Measurements from ENCODE around the gene TRIM56. TPM values are rescaled to one million over a fixed set of nuclear protein-coding genes. Genes with fewer than 3 reads are reported as not detected.

Gene TRIM56
- total and polyA plus RNA-seq, 2 of the 13 experiments (the other 11 are each of a cell fraction or from before 2014, with no cell fraction given): 3.2 to 7.1 TPM

DNA sequence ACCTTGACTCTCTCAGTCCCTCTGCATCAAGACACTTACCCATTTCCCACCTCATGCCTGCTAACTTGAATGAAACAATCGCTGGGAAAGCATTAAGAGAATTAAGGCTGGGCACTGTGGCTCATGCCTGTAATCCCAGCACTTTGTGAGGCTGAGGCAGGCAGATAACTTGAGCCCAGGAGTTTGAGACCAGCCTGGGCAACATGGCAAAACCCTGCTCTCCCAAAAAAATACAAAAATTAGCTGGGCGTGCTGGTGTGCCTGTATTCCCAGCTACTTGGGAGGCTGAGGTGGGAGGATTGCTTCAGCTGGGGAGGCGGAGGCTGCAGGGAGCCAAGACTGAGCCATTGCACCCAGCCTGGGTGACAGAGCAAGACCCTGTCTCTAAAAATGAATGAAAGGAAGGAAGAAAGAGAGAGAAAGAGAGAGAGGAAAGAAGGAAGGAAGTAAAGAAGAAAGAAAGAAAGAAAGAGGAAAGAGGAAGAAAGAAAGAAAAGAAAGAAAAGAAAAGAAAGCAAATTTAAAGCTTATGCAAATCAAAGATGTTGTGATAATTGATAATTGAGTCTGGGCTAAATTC is 42.3 kb downstream of the TRIM56 start (continued):
- TF ChIP-seq HOXA7 (CRISPR knock-in tag; IDR thresholded peaks at IDR 0.05) (peak; percentile 83; the same call in 1 of the 2 replicates), ZNF30 (CRISPR knock-in tag; IDR thresholded peaks at IDR 0.05) (no peak), ARHGAP35 (CRISPR knock-in tag; IDR thresholded peaks at IDR 0.05; ENCODE audit: borderline replicate concordance) (no peak), DNMT3B (CRISPR knock-in tag; conservative IDR thresholded peaks at IDR 0.05) (no peak), TARDBP (CRISPR knock-in tag; IDR thresholded peaks at IDR 0.05) (no peak)
- TF ChIP-seq, protein P1, sequence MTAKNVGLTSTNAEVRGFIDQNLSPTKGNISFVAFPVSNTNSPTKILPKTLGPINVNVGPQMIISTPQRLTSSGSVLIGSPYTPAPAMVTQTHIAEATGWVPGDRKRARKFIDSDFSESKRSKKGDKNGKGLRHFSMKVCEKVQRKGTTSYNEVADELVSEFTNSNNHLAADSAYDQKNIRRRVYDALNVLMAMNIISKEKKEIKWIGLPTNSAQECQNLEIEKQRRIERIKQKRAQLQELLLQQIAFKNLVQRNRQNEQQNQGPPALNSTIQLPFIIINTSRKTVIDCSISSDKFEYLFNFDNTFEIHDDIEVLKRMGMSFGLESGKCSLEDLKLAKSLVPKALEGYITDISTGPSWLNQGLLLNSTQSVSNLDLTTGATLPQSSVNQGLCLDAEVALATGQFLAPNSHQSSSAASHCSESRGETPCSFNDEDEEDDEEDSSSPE (CRISPR knock-in tag; IDR thresholded peaks at IDR 0.05): no peak

DNA sequence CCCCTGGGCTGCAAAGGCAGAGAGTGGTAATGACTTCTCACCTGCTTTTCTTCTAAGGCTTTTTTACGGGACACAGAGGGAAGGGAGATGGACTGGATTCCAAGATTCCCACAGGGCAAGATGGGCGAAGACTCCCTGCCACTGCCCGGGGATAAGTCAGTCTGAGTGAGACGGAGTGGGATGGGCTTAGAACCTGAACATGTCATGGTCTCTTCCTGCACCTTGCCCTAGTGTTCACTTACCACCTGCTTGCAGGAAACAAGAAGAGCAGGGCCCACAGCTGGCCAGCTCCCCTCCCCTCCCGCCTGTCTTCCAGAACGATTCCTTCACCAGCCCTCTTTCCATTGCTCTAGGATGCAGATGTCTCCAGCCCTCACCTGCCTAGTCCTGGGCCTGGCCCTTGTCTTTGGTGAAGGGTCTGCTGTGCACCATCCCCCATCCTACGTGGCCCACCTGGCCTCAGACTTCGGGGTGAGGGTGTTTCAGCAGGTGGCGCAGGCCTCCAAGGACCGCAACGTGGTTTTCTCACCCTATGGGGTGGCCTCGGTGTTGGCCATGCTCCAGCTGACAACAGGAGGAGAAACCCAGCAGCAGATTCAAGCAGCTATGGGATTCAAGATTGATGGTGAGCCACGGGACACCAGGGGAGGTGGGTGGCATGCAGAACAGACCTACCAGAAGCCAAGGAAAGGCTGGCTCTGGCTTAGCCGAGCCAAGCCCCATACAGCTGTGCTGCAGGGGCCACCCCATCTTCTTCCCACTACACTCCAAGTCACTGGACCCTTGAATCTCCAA is 43.0 kb downstream of the TRIM56 start:
- intact Hi-C loops (cut with micrococcal nuclease; ENCODE audit: unreplicated experiment): no loop called here
- Histone ChIP-seq H3K4me2 (ENCODE audit: low read depth, low read length) (peak overlapping the region; percentile 88), H3K9ac (ENCODE audit: insufficient read depth, low read depth, low read length) (peak overlapping the region; percentile 77), H3K4me1 (ENCODE audit: insufficient read depth, low read length) (peaks cover 74% of the 10 kb centered on the region), H3K27me3 (ENCODE audit: control insufficient read depth in 1 of 2, insufficient read depth in 2 of 2, low read length in 2 of 2) (no peaks in the 10 kb centered on the region; a peak in 1 of 5 replicates), H4K20me1 (ENCODE audit: insufficient read depth, low read length) (peaks cover 44% of the 10 kb centered on the region; the same call in 1 of the 2 replicates), H3K27ac (ENCODE audit: extremely low read length, insufficient read depth, low read length) (peak overlapping the region; percentile 99), H3K4me3 (replicated peaks in 1 of 3; ENCODE audit: insufficient read depth in 1 of 3, low read depth in 2 of 3, low read length in 3 of 3) (peak overlapping the region; percentile 74 to 82 (median 76)), H3K9me3 (ENCODE audit: low read length) (no peaks in the 10 kb centered on the region), H3K79me2 (ENCODE audit: insufficient read depth, low read length) (peaks cover 12% of the 10 kb centered on the region), H3K36me3 (replicated peaks in 1 of 2; ENCODE audit: control insufficient read depth in 1 of 2, insufficient read depth in 2 of 2, low read length in 2 of 2) (peaks cover 7 to 37% of the 10 kb centered on the region in 2 experiments; a peak in 4 of 5 replicates), H2AFZ (ENCODE audit: low read length) (no peak overlapping the region)
- no peak for DNase-seq (ENCODE audit: low spot score)
- WGBS (ENCODE audit: low lambda C conversion rate): 81% methylated on average over 11 of the region's 14 CpGs
- CTCF ChIA-PET (ENCODE audit: low intra/inter-chr PET ratio, low total read pairs): no interaction called here
- FAIRE-seq: no peak
- in situ Hi-C loops (cut with HindIII; ENCODE audit: extremely low pct_ligation_motif_present, low pct_unique_long_range_greater_than_20kb): no loop called here
- ATAC-seq: no peak
- BruUV-seq (replicated peaks): no TSS peak
- POLR2A ChIA-PET: interaction anchor here (1.2 to 3.9 kb wide), 4 partner anchors 9 to 26 kb away, joined by 4 to 56 read pairs (median 18); no protein-coding TSS in a partner anchor
- TF ChIP-seq SMAD1 (CRISPR knock-in tag; IDR thresholded peaks at IDR 0.05; ENCODE audit: borderline replicate concordance, low read depth) (0 out of 2 replicates have a peak, but pooled peaks have one; percentile 23), ZNF607 (CRISPR knock-in tag; IDR thresholded peaks at IDR 0.05; ENCODE audit: borderline replicate concordance) (0 out of 2 replicates have a peak, but pooled peaks have one; percentile 65), NFKB2 (CRISPR knock-in tag; IDR thresholded peaks at IDR 0.05; ENCODE audit: borderline replicate concordance) (peak; percentile 32; the same call in 1 of the 2 replicates), SIN3A (IDR thresholded peaks at IDR 0.05; ENCODE audit: borderline replicate concordance, low read depth, low read length) (0 out of 2 replicates have a peak, but pooled peaks have one; percentile 40), ZNF33B (CRISPR knock-in tag; IDR thresholded peaks at IDR 0.05) (no peak), ZNF317 (CRISPR knock-in tag; IDR thresholded peaks at IDR 0.05) (no peak), ZFP37 (CRISPR knock-in tag; IDR thresholded peaks at IDR 0.05; ENCODE audit: borderline replicate concordance) (peak; percentile 61; the same call in 1 of the 2 replicates), ZNF784 (CRISPR knock-in tag; IDR thresholded peaks at IDR 0.05; ENCODE audit: borderline replicate concordance) (no peak), SRY (CRISPR knock-in tag; IDR thresholded peaks at IDR 0.05) (peak; percentile 15; the same call in 1 of the 2 replicates)
- TF ChIP-seq, protein P2, sequence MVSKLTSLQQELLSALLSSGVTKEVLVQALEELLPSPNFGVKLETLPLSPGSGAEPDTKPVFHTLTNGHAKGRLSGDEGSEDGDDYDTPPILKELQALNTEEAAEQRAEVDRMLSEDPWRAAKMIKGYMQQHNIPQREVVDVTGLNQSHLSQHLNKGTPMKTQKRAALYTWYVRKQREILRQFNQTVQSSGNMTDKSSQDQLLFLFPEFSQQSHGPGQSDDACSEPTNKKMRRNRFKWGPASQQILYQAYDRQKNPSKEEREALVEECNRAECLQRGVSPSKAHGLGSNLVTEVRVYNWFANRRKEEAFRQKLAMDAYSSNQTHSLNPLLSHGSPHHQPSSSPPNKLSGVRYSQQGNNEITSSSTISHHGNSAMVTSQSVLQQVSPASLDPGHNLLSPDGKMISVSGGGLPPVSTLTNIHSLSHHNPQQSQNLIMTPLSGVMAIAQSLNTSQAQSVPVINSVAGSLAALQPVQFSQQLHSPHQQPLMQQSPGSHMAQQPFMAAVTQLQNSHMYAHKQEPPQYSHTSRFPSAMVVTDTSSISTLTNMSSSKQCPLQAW (CRISPR knock-in tag; IDR thresholded peaks at IDR 0.05): peak; percentile 79
